ENCODE results near the gene ECI2.
A peak's percentile ranks its signal among the peaks of the same experiment; 100 is the strongest.

The ECI2 gene

DNA sequence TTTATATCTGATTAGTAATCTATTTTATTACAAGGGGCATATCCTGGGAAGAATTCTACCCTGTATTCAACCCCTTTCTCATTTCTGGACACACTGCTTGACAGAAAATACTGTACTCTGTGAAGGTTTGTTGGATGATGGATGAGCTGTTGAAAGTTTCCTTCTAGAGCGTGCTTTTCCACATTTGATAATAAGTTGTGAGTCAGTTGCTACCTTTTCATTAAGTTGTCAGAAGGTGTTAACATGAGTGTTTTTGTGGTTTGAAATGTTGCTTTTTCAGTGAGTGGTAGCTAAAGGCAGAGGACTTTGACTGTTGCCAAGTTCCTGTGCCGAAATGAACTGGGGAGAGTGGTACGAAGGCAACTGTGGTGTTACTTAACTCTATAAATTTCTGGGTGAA lies 3.9 kb upstream of the ECI2 start:
- DNase-seq (ENCODE audit: low read depth) = no peak

DNA sequence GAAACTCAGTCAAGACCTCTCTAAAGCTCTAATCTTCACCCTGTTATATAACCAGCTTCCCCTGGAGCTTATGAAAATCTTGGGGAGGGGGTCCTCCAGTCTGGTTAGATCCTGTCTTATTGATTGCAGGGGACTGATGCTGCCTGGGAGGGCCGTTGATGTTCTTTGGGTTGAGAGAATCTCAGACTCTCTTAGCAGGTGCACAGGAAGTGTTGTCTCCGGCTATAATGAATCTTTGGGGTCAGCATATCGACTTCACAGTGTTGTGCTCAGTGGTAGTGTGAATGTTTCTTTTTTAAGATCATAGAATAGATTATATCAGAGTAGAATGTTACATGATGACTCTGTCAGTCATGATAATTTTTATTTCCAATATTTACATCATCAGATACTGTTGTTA lies 2.8 kb upstream of the ECI2 start:
- DNase-seq (ENCODE audit: low read depth) = no peak

DNA sequence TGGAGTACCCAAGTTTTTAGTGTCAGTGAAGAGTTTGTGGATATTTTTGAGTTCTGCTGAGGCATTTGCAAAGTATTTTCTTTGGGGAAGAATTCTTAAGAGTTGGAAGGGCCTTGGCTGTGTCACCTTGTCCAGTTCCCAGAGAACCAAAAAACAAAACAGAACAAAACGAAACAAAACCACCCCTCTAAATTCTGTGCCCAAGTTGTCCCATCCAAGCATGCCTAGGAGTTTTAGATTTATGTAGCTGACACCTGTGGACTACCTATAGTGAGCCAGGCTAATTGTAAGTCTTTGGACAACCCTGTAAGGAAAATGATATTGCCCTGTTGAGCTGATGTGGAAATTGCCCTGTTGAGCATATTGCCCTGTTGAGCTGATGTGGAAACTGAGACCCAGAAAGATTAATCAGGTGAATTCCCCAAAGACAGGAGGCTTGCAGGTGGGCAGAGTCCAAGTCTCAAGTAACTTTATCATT lies 1.0 kb upstream of the ECI2 start:
- DNase-seq (ENCODE audit: low read depth) = no peak

DNA sequence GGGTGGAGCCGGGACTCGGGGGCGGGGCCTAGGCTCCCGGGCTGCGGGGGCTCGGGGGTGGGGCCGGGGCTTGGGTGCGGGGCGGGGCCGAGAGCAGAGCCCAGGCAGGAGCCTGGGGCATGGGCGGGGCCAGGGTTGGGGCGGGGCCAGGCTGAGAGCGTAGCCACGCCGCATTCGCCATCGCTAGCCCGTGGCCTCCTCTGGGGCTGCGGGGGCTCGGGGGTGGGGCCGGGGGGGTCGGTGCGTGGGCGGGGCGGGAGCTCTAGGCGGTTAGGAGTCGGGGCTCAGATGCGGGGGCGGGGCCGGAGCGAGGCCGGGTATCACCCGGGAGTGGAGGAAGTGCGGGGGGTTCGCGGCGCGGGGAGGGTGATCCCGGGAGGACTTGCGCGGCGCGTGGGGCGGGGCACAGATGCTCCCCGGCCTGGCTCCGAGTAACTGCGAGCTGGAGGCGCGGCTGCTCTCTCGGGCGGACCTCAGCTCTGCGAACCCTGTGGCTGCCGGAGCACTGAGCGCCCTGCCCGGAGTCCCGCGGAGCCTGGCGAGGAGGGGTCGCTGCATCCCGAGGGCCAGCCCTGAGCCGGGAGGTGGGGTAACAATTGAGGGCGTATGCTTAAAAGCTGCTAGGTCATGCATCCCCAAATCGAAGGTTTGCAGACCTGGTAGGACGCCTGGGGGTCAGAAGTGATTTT lies 434 bp upstream of the ECI2 start:
- DNase-seq (ENCODE audit: low read depth) = peak; percentile 94

DNA sequence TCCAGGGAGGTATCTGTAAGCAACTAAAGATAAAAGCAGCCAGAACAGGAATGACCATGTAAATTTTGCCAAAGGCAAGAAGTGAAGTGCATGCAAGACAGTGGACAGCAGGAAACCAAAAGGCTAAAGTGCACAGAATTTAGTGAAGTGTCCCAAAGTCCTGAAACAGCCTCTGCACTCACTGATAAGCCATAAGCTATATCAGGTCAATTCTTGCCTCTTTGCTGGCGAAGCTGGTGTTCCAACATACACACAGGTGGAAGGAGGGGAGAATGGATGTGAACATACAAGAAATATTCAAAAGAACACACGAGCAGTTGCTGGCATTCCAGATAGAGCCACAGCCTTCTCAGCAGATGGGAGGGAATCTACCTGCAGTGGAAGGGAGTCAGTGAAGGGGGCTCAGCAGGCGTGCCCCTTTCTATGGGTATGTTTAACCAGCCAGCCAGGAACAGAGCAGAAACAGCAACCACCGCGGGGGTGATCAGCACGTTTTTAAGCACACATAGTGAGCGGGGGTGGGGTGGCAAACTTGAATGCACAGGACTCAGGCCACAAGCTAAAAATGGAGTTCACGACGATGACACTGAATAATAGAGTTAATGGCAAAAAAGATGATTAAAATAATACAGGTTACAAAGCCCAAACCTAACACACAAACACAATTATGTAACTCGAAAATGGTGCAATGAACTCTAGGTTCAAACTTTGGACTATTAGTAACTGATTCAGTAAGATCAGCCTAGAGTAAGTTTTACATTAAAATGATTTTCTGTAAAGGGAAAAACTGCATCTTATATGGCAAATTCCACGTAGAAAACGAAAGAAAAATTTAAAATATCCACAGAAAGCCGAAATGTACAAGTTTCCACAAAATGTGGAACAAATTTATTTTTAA lies 1.2 kb downstream of the ECI2 start:
- DNase-seq (ENCODE audit: low read depth) = no peak

DNA sequence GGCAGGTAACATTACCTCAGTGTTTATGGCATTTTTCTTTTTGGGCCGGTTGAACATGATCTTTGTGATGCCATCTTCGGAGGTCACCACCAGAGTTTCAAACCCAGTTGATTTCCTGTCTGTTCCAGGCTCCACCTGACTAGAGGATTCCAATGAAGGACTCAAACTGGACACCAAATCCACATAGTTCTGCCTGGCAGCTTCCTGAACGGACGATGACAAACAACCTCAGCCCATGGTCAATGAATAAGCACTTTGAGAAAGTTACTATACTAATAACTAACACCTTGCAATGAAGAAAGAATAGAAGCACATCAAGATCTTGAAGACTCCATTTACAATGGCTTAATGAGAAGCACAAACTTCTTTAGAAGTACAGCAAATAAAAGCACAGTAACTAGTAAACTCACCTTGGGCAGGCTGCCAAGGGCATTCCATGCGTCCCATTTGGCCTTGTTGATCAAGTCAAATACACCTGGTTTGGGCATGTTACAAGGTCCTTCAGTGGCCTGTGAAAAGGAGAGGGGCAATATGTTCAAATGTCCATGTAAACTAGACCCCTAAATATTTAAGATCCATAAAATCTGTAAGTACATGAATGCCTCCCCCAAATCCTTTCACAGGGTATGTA lies 4.9 kb downstream of the ECI2 start:
- no peak for DNase-seq (ENCODE audit: low read depth)

DNA sequence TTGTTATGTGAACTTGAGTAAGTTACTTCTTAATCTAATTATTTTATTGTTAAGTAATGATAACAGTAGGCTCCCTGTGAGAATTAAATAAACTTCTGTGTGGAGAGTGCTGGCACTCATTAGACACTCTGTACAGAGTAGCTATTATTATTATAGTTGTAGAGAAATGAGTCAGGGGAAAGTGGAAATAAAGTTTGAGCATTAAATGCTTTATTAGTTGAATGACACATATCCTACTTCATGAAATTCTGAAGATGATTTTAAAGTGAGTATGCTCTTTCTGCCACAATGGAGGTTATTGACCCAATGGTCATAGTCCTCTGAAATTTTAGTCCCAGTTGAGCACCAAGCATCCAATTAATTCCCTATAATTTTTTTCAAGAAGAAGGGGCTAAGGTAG lies 5.9 kb downstream of the ECI2 start:
- no peak for DNase-seq (ENCODE audit: low read depth)

DNA sequence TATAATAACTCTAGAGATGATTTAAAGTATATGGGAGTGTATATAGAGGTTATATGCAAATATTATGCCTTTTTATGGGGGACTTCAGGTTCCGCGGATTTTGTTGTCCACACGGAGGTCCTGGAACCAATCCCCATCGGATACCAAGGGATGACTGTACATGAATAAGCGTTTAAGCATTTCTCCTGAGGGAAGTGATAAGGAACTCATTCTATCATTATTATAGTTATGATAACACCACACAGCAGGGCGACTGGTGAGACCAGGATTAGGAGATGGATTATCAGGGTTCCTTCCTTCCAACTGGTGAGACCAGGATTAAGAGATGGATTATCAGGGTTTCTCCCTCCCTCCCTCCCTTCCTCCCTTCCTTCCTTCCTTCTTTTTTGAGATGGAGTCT lies 6.6 kb downstream of the ECI2 start:
- no peak for DNase-seq (ENCODE audit: low read depth)

DNA sequence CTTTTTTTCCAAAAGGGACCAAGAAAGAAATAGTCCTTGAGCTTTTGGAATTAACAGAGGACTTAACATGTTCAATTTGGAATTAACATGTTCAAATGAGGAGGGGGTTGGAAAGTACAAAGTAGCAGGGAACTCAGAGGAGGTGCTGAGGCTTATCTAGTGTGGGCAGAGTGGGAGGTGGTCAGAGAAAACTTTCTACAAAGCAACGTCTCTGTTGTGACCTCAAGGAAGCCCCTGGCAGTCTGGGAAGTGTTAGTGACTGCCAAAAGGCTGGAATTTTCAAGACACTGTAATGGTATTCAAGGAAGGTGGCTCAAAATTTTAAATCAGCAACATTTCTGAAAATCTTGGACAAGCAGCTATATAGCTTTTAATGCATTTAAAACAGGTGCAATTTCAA lies 7.3 kb downstream of the ECI2 start:
- DNase-seq (ENCODE audit: low read depth) = no peak

DNA sequence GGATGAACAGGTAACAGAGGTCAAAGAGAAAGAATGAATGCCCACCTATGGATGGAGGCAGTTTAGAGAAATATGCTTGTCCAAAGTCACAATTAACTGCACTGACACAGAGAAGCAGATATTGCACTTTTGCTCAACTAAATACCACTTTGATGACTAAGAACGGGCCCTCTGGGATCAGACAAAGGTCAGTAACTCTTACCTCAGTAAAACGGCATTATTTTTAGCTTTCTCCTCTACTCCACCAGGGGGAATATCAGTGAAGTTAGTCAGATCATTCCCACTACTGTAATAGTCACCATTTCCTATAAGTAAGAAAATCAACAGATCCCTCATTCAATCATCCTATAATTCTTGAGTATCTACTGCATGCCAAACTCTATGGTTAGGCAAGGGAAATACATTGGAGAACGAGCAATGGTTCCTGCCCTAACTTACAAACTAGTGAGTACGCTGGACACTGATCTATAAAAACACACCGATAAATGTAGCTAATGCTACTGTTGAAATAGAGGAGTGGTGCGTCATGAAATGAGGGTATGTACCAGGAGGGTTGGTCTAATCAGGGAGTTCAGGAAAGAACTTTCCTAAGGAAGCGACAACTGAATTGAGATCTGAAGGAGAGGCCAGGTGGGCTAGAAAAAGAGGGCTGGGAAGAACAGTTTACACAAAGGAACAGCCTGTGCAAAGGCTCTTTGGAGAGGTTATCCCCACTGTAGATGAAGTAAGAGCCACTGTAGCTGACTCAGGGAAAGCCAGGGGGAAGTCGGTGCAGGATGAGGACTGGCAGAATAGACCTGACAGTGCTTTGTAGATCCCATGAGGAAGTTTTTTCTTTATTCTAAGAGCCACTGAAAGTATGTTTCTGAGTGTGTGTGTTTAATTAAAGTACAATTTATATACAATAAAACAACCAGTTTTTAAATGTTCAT lies 9.2 kb downstream of the ECI2 start:
- DNase-seq (ENCODE audit: low read depth) = peak; percentile 63

DNA sequence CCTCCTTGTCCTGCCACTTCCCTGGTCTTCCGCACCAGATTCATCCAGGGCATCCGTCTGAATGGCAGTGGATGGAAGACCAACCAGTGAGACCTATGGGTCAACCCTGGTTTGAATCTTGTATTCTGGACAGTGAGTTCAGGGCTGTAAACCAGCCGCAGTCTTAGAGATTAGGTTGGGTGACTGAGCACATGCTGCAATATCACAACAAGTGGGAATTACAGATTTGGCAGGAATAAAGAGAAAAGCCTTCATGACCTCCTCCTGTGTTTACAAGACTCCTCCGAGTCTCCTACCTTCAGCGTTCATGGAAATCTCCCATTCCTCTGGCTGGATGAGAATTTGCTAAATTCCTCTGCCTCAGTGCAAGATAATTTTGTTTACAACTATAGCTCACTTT lies 9.9 kb downstream of the ECI2 start:
- no peak for DNase-seq (ENCODE audit: low read depth)

DNA sequence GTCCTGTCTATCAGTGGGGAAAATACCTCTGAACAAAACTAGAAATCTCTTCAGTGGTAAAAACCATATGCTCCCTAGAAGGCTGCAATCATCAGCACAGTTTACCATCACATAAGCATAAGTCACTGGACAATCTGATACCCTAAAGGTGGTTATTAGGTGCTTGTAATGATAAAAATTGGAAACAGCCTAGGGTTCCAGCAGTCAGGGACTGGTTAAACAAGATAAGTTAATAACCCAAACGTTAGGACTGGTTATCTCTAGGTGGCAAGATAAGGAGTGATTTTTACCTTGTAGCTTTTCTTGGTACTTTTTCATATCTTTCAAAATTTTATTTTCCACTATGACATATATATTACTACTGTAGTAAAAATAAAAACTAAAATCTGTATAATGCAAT lies 11.0 kb downstream of the ECI2 start:
- no peak for DNase-seq (ENCODE audit: low read depth)

DNA sequence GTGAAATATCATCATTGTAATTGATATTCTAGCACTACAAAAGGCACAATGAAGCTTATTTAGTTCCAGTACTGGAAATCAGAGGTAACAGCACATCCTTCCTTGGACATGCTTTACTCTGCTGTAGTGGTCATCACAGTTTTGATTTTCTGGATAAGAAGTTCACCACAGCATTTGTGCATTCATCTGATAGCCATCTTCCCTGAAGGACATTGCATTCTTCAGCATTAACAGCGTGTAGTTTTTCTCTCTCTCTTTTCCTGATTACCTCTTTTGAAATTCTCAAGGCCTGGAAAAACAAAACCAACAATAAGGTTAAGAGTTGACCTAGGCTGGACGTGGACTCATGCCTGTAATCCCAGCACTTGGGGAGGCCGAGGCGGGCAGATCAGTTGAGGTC lies 19.6 kb downstream of the ECI2 start:
- DNase-seq (ENCODE audit: low read depth) = no peak

DNA sequence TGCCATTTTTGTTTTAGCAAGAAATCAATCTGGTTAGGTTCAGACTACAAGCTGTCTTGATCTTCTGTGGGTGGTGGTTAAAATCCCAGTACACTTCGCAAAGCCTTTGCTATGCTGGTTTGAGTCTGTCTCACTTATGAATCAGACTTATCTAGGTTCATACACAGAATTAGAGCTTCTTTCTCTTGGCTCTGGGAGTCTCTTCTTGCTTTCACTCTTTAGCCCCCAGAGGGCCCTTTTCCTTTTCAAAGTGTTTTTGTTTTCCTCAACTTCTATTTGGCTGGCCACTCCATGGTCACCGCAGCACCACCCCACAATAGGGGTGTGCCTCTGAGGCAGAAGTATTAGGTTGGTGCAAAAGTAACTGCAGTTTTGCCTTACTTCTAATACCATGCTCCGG lies 21.3 kb downstream of the ECI2 start:
- DNase-seq (ENCODE audit: low read depth) = peak; percentile 2

DNA sequence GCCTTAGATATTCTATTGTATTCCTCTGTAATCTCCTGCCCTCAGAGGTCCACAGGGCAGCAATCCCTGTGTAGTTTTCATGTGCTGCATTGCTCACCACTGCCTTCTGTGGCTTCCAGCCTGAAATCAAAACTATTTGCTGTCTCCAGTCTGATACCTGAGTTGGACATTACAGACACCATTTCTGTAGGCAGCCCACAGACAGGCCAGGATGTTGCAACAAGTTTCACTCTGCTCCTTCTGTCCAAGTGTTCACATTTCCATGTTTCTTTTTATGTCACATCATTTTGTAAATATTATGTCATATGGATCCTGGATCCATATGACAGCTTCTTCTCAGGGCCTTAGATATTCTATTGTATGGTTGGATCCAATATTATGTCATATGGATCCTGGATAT lies 21.7 kb downstream of the ECI2 start:
- no peak for DNase-seq (ENCODE audit: low read depth)

DNA sequence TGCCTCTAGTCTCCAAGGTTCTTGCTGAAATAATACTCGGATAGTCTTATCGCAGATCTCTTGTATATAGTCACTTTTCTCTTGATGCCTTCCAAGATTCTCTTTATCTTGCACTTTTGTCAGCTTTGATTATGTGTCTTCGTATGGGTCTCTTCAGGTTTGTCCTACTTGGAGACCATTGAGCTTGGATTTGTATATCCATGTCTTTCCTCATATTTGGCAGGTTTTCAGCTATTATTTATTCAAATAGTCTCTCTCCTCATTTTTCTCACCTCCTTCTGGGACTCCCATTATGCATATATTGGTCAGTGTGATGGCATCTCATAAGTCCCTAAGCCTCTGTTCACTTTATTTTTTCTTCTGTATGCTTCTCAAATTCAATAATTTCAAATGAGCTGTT lies 23.0 kb downstream of the ECI2 start:
- no peak for DNase-seq (ENCODE audit: low read depth)

DNA sequence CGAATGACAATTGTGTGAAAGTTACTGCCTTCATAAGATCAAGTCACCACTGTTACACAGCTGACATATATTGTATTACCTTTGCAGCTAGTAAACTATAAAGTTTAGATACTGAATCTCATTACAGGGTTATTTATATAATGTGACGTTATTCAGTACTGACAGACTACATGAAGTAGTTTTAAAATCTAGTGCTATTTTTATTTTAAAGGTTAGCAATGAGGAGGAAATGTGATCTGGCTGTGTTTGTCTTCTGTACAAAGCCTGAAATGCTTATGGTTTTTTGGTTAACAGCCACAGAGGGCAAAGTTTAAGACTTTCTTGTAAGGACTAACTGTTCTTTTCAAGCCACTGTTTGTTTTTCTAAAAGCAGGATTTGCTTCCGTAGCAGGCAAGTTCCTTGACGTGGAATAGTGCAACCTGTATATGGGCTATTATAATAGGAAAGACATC lies 26.0 kb downstream of the ECI2 start:
- DNase-seq (ENCODE audit: low read depth) = peak; percentile 49

DNA sequence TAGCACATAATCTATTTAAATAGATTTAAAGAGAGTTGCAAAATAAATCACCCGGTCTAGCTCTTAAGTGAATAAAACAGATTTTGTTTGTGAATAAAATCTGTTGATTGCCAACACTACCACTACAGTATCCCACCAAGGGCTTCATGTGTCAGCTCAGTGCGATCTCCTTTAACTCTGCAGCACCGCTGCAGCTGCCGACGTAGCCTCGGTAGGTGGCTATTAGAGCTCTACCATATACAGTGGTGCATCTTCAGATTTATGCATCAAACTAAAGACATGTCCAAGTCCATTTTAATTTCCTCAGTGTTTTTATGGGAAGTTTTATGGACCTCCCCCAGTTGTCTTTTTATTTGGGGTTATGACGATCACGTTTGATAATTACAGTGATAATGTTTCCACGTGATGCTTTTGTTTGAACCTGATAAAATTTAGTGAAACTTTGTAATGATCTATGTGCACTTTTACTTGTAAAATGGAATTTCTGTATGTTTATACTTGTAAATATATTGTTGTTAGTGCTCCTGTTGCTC lies 26.7 kb downstream of the ECI2 start:
- DNase-seq (ENCODE audit: low read depth) = no peak

DNA sequence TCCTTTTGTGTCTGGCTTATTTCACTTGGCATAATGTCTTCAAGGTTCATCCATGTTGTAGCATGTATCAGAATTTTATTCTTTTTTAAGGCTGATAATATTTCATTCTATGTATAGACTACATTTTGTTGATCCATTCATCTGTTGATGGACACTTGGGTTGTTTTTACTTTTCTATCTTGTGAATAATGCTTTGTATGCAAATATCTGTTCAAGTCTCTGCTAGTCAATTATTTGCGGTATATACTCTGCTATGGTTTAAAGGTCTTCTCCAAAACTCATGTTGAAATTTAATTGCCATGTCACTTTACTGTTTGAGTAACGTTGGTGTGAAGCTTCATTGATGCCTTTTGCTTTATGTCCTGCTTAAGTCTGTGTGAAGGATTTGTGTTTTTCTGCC lies 27.5 kb downstream of the ECI2 start:
- no peak for DNase-seq (ENCODE audit: low read depth)

DNA sequence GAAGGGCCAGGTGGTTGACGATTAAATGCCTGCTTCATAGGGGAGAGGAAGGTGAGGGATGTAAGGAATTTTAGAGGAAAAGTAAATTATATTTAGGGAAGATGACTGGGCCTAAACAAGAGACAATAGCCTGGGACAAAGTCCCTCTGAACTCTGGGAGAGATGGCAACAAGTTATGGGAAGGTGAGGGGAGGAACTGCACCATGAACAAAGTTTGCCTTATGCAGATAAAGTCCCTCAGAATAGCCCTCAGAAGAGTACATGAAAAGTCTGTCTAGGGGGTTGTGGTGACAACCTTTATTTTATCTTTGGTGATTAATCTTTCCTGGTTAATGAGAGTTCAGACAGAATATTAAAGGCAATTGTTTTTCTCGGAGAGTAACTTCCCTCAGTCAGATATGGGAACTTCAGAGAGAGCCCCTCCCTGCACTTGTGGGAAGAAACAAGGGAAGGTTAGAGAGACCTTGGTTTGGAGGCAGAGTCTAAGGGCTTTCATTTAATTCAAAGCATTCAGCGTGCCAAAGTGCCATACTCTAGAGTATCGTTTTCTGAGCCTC lies 29.3 kb downstream of the ECI2 start:
- no peak for DNase-seq (ENCODE audit: low read depth)

DNA sequence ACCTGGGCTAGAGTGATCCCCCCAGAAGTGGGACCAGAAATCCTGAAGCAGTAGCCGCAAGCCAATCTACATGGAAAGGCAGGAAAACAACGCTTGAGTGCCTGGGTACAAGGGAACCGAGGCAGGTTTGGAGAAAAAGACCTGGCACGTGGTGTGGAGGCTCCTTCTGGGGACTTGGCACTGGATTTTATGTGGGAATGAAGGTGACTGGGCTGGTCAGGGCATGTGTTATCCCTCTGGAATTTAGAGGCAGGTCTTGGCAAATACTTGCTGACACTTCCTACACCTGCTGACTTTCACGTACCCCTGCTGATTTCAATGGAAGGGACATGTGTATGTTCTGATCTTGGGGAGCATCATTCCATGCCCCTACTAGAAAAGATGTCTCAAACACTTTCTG lies 31.4 kb downstream of the ECI2 start:
- no peak for DNase-seq (ENCODE audit: low read depth)

Measured in fibroblast of the conjunctiva (primary cell).